ENCODE results near the gene LEFTY2.
"Not testable (repeated sequence)": the region's sequence is repeated elsewhere in the genome, so short reads cannot be mapped to it uniquely, and the experiment has no call there.

The LEFTY2 gene, protein sequence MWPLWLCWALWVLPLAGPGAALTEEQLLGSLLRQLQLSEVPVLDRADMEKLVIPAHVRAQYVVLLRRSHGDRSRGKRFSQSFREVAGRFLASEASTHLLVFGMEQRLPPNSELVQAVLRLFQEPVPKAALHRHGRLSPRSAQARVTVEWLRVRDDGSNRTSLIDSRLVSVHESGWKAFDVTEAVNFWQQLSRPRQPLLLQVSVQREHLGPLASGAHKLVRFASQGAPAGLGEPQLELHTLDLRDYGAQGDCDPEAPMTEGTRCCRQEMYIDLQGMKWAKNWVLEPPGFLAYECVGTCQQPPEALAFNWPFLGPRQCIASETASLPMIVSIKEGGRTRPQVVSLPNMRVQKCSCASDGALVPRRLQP

DNA sequence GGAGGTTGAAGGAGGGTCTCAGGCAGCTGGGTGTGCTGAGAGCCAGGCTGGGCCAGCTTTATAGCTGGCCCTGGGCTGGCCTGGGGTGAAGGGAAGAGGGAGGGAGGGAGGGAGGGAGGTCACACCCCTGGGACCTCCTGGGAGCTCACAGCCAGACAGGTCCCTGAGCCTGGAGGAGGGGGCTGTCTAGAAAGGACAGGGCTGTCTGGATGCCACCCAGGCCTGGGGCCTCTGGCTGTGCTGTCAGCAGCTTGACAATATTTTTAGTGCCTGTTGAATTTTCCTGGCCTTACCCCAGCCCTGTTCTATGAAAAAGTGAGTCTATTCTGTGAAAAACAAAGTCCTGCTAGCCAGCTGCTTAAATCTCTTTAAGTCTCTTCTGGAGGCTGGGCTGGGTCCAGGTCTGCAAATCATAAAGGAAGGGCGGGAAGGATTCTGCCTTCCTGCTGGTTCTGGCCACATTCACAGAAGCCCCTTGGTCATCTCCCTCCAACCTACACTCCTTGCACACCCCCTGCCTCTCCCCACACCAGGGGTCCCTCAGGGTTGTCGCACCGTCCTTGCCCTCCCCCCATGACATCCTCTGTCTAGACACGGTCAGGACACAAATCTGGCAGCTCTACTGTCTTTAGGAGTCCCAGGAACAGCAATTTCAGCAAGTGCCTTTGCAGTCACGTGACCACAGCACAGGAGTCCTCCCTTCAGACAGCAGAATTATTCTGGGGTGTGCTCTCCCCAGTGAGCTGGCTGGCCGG is at the start of gene LEFTY2:
LEFTY2 (minus strand) TSS at position 34 of the 755 bp plus-strand sequence. CDS start 80 bp downstream, outside the sequence.
- no peak for DNase-seq

GRCh38 chr1:225987491-225988316 is 46.7 kb upstream of the LEFTY2 start:
- no peak for DNase-seq

GRCh38 chr1:225981714-225982113 is 40.7 kb upstream of the LEFTY2 start:
- no peak for DNase-seq

DNA sequence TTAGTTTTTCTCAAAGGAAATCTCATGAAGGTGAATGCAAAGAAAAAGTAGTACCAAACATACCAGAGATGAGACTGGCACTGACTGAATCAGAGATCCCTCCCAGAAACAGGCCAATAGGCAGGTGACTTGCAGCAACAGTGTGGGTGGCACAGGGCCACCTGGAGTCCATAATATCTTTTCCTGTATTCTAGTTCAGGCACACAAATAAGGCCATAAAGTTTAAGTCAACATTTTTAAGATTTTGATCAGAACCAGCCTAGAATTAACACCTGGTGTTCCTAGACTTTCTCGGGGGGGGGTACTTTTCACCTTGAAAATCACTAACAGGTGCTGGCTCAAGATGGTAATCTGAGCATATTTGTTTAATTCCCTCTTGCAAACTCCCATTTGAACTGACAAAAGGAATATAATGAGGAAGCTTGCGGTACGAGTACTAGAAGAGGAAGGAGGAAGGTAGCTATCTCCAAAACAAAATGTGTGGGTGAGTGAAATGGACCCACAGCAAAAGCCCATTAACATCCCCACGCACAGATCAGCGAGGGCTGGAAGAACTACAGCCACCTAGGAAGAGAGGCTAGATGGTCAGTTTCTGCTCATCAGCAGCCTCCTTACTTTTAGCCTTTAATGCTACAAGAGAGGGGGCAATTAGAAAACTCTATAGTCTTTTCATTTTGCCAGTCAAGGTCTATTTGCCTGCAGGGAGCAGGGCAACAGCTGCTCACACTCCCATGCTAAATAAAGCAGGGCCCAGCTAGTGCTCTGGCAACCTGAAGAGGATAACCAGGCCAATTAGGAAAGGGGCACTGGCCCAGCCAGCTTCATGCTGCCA is 39.2 kb upstream of the LEFTY2 start:
- DNase-seq = no peak

- no peak for DNase-seq
Observed at GRCh38 chr1:225979421-225979820, 38.4 kb upstream of the LEFTY2 start.

- DNase-seq = no peak
Observed at GRCh38 chr1:225977937-225978748, 37.1 kb upstream of the LEFTY2 start.

- DNase-seq = not testable (repeated sequence)
Observed at GRCh38 chr1:225975146-225975545, 34.1 kb upstream of the LEFTY2 start.

DNA sequence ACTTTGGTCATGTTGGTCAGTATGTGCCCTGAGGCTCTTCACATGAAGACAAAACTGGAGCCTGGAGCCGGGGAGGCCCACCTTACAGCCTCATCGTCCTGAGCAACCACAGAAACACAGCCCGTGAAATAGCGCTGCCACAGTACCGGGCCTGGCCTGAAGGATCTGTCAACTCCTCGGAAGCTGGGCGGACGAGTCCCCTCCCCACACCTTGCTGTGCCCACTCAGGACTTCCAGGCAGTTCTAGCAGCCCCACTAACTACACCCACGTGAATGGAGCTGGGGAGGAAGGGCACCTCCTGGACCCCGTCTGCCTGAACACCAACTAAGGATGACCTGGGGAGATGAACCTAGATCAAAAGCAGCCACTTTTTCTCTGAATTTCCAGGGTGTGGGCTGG is 33.4 kb upstream of the LEFTY2 start:
- DNase-seq = no peak

- DNase-seq = no peak
Observed at GRCh38 chr1:225973158-225973557, 32.1 kb upstream of the LEFTY2 start.

DNA sequence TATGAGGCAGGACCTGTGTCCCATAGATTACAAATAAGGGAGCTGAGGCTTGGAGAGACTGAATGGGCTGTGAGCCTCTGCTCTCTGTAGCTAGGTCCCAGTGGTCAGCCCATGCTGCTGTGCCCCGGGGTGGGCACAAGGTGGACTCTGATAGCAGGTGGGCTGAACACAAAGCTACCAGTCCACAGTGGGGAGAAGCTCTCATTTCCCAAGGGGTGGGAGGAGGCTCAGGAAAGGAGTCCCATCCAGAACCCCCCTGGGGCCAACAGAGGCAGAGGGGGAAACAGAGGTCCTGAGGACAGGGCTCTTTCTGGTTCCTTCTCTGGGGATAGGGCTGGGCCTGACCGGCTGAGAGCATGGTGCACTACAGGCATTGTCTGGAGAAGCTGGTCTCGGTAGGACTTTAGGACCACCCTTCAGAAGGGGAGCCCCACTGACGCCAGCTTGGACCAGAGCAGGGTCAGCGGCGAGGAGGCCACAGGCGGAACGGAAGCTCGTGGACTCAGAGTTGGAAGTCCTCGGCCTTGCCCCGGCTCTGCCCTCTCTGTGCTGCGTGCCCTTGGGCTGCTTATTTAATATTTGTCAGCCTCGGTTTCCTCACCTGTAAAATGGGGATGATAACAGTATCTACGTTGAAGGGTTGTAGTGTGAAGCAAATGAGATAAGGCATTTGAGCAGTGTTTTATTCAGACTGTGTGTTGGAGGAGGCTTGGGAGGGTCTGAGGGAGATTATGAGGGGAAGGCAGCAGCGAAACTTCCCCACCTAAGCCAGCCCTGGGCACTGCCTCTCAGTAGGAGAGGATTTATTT is 31.5 kb upstream of the LEFTY2 start:
- no peak for DNase-seq

- DNase-seq = not testable (repeated sequence)
Observed at GRCh38 chr1:225970592-225971157, 29.7 kb upstream of the LEFTY2 start.

DNA sequence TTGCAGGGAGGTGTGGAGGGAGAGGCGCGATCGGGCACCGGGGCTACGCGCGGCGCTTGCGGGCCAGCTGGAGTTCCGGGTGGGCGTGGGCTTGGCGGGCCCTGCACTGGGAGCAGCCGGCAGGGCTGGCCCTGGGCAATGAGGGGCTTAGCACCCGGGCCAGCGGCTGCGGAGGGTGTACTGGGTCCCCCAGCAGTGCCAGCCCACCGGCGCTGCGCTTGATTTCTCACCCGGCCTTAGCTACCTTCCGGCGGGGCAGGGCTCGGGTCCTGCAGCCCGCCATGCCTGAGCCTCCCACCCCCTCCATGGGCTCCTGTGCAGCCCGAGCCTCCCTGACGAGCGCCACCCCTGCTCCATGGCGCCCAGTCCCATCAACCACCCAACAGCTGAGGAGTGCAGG is 28.7 kb upstream of the LEFTY2 start:
- not testable (repeated sequence) for DNase-seq

DNA sequence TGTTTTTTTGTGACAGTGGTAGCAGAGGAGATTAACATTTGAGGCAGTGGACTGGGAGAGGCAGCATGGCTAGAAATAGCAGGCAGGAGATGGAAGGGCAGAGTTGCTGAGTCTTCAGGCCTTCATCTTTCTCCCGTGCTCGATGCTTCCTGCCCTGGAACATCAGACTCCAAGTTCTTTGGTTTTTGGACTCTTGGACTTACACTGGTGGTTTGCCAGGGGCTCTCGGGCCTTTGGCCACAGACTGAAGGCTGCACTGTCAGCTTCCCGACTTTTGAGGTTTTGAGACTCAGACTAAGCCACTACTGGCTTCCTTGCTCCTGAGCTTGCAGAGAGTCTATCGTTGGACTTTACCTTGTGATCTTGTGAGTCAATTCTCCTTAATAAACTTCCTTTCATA is 24.2 kb upstream of the LEFTY2 start:
- no peak for DNase-seq

DNA sequence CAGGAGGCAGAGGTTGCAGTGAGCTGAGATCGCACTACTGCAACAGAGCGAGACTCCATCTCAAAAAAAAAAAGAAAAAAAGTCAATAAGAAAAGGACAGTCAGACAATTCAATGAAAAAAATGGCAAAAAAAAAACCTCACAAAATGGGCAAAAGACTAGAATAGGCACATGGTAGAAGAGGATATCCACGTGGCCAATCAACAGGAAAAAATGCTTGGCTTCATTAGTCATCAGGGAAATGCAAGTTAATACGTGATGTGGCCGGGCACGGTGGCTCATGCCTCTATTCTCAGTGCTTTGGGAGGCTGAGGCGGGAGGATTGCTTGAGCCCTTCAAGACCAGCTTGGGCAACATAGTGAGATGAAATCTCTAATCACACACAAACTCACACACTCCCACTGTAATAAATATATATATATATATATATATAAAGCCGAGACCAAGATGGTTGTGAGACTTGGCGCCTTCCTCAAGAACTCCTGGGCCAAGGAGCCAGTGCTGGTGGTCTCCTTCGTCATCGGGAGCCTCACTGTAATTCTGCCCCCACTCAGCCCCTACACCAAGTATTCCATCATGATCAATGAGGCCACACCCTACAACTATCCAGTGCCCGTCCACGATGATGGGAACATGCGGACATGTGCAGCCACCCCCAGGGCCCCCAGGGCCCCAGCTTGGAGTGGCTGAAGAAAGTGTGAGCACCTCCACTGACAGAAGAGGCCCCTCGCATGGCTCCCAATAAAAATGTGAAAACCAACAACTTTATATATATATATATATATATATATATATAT is 22.9 kb upstream of the LEFTY2 start:
- no peak for DNase-seq

- DNase-seq = no peak
Observed at GRCh38 chr1:225962440-225962975, 21.5 kb upstream of the LEFTY2 start.

DNA sequence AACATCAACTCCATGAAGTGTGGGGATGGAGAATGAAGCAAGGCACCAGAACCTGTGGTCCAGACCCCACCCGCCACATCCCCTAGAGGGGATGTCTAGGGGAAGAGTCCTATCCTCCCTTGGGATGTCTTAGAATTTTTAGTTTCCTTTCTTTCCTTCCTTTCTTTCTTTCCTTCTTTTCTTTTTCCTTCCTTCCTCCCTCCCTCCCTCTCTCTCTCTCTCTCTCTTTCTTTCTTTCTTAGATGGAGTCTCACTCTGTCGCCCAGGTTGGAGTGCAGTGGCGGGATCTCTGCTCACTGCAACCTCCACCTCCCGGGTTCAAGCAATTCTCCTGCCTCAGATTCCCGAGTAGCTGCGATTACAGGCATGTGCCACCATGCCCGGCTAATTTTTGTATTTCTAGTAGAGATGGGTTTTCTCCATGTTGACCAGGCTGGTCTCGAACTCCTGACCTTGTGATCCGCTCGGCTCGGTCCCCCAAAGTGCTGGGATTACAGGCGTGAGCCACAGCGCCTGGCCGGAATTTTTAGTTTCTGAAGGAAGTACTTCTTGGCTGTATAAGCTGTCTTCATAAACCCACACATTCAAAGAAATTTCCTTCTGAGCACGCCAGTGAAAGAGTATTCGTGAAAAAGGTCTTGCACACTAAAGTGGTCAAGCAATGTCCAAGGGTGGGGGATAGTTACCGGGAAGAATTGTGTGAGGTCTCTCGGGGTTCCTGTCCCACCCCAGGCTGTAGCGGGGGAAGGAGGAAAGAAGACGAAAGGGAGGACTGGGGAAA is 20.8 kb upstream of the LEFTY2 start:
- DNase-seq = no peak

DNA sequence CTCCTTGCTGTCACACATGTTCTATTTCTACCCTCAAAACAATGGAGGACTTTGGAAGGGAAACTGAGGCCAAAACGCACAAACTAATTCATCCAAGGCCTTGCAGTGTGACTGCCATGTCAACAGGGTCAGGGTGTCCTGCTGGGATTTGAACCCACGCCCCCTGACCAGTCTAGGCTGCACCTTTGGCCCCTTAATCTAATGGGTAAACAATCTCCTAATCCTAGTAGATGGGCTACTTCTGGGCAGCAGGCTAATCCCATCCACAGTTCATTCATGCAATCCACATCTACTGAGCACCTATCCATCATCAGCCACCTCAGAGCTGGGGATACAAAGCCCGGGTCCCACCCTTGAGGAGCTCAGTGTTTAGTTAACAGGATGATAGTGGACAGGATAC is 17.0 kb upstream of the LEFTY2 start:
- no peak for DNase-seq

DNA sequence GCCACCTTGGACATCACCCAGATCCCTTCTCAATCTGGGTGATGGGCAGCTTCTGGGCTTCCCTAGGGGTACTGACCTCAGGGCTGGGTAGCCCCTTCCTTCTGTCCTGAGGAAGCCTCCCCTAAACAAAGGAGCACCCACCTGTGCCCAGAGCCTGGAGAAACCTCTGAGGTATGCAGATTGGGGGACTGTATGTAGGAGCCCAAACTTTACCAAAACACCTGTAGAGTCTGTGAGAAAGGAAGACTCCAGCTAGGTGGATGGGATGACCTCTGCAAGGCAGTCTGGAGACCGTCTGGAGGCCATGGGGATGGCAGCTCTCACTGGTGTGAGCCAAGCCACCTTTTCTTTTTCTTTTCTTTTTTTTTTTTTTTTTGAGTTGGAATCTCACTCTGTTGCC is 13.7 kb upstream of the LEFTY2 start:
- DNase-seq = no peak

Measured in cerebellar nuclear complex (tissue), 1 donor.